Measurements from ENCODE around the gene PCCA. TPM values are rescaled to one million over a fixed set of nuclear protein-coding genes. Genes with fewer than 3 reads are reported as not detected.

The PCCA gene
- total RNA-seq, 3 donors from 2014 or later: 55.7 to 98.6 (median 70.5) TPM

DNA sequence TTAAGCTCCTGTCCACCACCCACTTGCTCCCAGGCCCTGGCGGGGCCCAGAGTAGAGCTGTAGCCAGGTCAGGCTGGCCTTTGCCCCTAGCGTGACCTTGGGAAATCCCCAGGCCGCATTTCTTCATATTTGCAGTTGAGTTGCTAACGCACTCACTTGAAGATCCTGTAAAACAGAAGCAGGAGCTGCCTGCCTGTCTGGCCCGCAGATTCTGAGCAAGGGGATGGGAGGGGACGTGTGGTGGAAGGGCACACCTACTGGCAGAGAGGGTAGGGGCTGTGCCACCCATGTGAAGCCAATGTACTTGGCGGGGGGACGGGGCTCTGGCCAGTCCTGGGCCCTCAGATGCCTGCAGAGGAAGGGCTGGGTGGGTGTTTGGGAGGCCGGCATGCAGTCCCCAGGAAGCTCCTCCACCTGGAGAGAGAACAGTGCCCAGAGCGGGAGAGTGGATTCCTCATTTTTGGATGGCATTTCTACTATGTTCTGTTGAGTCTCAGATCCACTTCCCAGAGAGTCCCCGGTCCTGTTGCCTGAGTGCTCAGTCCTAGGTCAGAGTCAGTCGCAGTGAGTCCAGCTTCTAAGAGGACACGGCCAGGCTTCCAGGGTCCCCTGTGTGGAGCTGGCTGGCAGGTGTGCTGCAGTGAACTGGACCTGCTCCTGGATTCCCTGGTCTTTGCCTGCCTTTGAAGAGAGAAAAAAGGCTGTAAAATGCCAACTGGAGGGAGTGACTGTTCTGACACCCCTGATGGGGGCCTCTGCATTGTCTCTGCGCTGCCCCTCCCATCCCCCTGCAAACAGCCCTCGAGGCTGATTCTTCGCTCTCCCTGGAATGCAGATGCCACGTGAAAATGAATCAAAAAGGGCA is 436.8 kb downstream of the PCCA start:
- intact Hi-C loops (cut with DNase I, micrococcal nuclease): no loop called here
- ATAC-seq (no peak), DNase-seq (no peak)
- Histone ChIP-seq H3K4me1 (ENCODE audit: low read depth) (no peaks in the 10 kb centered on the region), H3K4me3 (no peak overlapping the region), H3K36me3 (ENCODE audit: low read depth) (no peaks in the 10 kb centered on the region), H3K9me3 (no peaks in the 10 kb centered on the region)
- no peak for TF ChIP-seq CTCF (IDR thresholded peaks at IDR 0.05)

DNA sequence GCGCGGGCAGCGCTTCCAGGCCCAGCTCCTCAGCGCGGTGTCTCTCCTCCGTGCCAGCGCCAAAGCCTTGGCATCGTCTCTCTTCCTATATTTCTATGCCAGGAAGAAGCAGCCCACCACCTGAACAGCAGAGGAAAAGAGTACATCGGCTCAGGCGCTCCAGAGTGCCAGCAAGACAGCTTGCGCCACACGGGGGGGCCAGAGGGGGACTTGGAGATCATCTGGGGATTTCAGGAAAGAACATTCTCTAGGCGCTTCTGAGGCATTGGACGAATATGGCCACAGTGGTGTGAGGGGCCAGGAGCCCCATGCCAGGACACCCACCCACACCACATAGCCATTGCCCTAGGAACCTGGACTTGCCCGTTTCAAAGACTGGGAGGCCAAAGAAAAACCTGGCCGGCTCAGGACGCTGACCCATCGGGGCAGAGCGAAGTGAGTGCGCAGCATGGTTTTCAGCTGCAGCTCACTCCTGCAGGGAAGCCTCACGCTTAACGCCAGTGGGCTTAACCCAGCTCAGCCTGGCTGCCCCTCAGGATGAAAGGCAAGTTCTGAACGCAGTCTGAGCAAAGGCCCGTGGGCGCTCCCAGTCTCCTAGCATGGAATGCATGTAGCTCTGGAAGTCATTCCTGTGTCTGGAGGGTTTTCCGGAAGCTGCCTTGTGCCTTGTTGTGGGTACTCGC is 437.6 kb downstream of the PCCA start:
- DNase-seq (no peak), ATAC-seq (no peak)
- Histone ChIP-seq H3K9me3 (no peaks in the 10 kb centered on the region), H3K36me3 (ENCODE audit: low read depth) (no peaks in the 10 kb centered on the region), H3K4me1 (ENCODE audit: low read depth) (no peaks in the 10 kb centered on the region), H3K4me3 (no peak overlapping the region)
- no peak for TF ChIP-seq CTCF (IDR thresholded peaks at IDR 0.05)
- intact Hi-C loops (cut with DNase I, micrococcal nuclease): no loop called here

DNA sequence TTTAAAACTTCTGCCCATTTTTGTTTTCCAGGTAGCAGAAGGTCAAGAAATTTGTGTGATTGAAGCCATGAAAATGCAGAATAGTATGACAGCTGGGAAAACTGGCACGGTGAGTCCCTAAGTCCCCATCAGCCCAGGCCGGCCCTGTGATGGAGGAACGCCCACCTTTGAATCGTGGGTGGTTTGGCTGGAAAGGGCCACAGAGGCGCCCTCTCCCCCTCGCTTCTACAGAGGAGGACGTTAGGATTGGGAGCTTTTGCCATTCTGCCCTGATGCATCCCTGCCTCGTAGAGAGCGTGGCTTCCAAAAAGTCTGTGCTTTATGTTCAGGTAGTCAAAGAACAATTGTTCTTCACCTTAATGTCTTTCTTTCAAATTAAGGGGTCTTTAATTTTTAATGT is 438.8 kb downstream of the PCCA start:
- Histone ChIP-seq H3K36me3 (ENCODE audit: low read depth) (no peaks in the 10 kb centered on the region), H3K4me1 (ENCODE audit: low read depth) (no peaks in the 10 kb centered on the region), H3K9me3 (no peaks in the 10 kb centered on the region), H3K4me3 (no peak overlapping the region)
- TF ChIP-seq CTCF (IDR thresholded peaks at IDR 0.05): no peak
- intact Hi-C loops (cut with DNase I, micrococcal nuclease): no loop called here
- ATAC-seq (no peak), DNase-seq (no peak)

DNA sequence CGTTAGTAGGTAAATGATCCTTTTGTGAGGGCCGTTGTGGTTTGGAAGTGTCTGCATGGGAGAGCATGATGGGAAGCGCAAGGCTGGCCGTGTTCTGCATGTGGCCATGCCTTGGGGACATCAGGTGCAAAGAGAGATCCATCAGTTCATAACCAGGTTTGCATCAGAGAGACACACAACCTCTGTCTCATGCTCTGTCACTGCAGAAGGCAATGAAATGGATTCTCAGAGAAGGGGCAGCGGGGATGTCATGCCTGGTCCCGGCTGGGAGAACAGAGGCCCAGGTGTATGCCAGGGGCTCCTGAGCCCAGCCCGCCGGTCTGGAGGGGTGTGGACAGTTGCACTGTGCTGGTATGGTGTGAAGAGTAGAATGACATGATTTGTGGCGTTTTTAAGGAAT is 439.5 kb downstream of the PCCA start:
- Histone ChIP-seq H3K4me3 (no peak overlapping the region), H3K4me1 (ENCODE audit: low read depth) (no peaks in the 10 kb centered on the region), H3K9me3 (no peaks in the 10 kb centered on the region), H3K36me3 (ENCODE audit: low read depth) (no peaks in the 10 kb centered on the region)
- ATAC-seq: no peak
- no peak for TF ChIP-seq CTCF (IDR thresholded peaks at IDR 0.05)
- no peak for DNase-seq
- intact Hi-C loops (cut with DNase I, micrococcal nuclease): no loop called here

GRCh38 chr13:100528820-100529219 is 439.9 kb downstream of the PCCA start:
- no peaks in the 10 kb centered on the region for H3K36me3 ChIP-seq (ENCODE audit: low read depth)
- ATAC-seq (no peak), DNase-seq (no peak)

More at GRCh38 chr13:100528820-100529219, 439.9 kb downstream of the PCCA start:
- intact Hi-C loops (cut with DNase I, micrococcal nuclease): no loop called here
- no peak for TF ChIP-seq CTCF (IDR thresholded peaks at IDR 0.05)
- Histone ChIP-seq H3K4me1 (ENCODE audit: low read depth) (no peaks in the 10 kb centered on the region), H3K9me3 (no peaks in the 10 kb centered on the region), H3K4me3 (no peak overlapping the region)

Measured in mucosa of descending colon (tissue), 3 donors.